ENCODE measurements around the gene DICER1. TPM values are rescaled to one million over a fixed set of nuclear protein-coding genes. Genes with fewer than 3 reads are reported as not detected.
"Not testable (repeated sequence)": the region's sequence is repeated elsewhere in the genome, so short reads cannot be mapped to it uniquely, and the experiment has no call there.

DICER1 gene
- polyA plus RNA-seq, 6 donors from 2014 or later = 4.3 to 27.1 (median 17.5) TPM

DNA sequence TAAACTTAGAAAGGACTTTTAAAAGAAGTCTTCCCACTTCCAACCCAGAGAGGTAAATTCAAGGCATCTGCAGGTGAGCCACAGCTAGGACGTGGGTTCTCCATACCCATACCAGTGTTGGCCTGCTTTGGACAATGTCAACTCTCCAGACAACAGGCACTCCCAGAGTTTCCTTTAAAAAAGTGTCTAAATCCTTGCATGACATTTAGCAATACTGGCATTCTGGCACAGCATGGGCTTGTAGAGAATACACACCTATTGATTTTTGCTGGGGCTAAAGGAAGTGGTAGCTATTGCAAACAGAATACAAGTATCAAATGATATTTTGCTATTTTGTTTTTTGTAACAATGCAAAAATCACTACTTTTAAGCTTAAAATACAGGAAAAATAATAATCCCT lies 25.8 kb upstream of the DICER1 start:
- no peak for ATAC-seq (ENCODE audit: low read depth in 2 of 2)
- Mint-ChIP-seq H3K9me3 (peaks cover 0 to 6% (median 2%) of the 10 kb centered on the region in 7 donors), H3K36me3 (peaks cover 16 to 22% of the 10 kb centered on the region in 2 donors), H3K4me3 (no peak overlapping the region), H3K4me1 (peaks cover 11 to 14% (median 12%) of the 10 kb centered on the region in 3 donors), H3K27ac (no peak overlapping the region), H3K27me3 (peaks cover 5 to 28% (median 10%) of the 10 kb centered on the region in 3 donors)
- no peak for DNase-seq

DNA sequence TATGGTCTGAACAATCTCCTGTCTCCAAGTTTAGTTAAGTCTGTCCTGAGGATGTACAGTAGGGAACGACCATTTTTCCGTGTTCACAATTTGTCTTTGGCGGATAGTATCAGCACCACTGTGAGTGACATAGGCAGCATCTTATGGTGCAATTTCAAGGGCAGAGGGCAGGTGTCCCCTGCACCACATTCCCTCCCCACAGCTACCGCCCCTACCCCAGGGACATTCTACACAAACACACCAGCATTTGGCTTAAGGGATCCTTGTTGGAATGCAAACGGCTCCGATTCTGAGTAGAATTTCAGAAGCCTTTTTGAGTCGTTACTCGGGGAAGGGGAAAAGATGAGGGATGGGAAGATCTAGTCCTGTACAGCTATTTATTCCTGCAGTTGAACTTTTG lies 25.1 kb upstream of the DICER1 start:
- Mint-ChIP-seq H3K9me3 (no peaks in the 10 kb centered on the region), H3K4me1 (peaks cover 11 to 14% (median 12%) of the 10 kb centered on the region in 3 donors), H3K27ac (no peak overlapping the region), H3K27me3 (peaks cover 5 to 28% (median 10%) of the 10 kb centered on the region in 3 donors), H3K4me3 (no peak overlapping the region), H3K36me3 (peaks cover 11 to 18% of the 10 kb centered on the region in 2 donors)
- ATAC-seq (ENCODE audit: low read depth in 2 of 2) (no peak), DNase-seq (no peak)

DNA sequence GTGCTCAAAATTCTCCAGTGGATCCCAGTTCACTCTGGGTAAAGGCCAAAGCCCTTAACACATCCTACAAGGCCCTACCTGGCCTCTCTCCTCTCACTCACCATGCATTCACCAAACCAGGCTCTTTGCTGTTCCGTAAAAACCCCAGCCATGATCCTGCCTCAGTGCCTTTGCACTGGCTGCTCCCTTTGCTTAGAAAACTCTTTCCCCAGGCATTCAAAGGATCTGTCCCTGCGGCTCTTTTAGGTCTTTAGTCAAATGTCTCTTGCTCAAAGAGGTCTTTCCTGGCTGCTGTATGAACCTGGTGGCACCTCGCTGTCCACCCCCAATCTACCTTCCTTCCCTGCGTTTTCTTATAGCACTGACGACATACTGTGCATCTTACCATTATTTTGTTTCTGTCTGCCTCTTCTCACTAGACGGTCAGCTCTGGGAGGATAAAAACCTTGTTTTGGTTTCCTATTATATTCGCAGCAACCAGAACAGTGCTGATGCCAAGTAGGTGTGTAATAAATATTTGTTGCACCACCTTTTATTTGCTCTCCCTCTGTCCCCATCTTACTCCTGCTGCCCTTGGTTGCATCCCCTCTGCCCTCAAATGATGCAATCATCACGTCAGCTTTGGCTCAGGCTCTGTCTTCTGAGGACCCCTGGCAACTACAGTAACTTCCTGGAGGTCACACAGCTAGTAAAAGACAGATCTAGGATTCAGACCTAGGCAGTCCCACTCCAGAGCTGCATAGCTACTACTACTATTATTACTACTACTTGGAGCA lies 23.8 kb upstream of the DICER1 start:
- H3K4me1 Mint-ChIP-seq = peaks cover 8 to 12% (median 10%) of the 10 kb centered on the region in 3 donors
- peak overlapping the region in 1 of 6 donors; percentile 88 for H3K27ac Mint-ChIP-seq
- H3K9me3 Mint-ChIP-seq = no peaks in the 10 kb centered on the region
- H3K27me3 Mint-ChIP-seq = peaks cover 5 to 21% (median 9%) of the 10 kb centered on the region in 3 donors
- ATAC-seq (ENCODE audit: low read depth in 2 of 2) (no peak), DNase-seq (no peak)
- peak overlapping the region in 1 of 8 donors; percentile 59 for H3K4me3 Mint-ChIP-seq
- H3K36me3 Mint-ChIP-seq = peaks cover 7 to 18% of the 10 kb centered on the region in 2 donors

DNA sequence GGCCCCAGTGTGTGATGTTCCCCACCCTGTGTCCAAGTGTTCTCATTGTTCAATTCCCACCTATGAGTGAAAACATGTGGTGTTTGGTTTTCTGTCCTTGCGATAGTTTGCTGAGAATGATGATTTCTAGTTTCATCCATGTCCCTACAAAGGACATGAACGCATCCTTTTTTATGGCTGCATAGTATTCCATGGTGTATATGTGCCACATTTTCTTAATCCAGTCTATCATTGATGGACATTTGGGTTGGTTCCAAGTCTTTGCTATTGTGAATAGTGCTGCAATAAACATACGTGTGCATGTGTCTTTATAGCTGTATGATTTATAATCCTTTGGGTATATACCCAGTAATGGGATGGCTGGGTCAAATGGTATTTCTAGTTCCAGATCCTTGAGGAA lies 18.3 kb upstream of the DICER1 start:
- DNase-seq; H3K4me3 Mint-ChIP-seq; H3K27ac Mint-ChIP-seq; ATAC-seq (ENCODE audit: low read depth in 2 of 2); H3K36me3 Mint-ChIP-seq; H3K9me3 Mint-ChIP-seq; H3K27me3 Mint-ChIP-seq: not testable (repeated sequence)
- peaks cover 0 to 10% (median 0%) of the 10 kb centered on the region in 3 donors for H3K4me1 Mint-ChIP-seq

DNA sequence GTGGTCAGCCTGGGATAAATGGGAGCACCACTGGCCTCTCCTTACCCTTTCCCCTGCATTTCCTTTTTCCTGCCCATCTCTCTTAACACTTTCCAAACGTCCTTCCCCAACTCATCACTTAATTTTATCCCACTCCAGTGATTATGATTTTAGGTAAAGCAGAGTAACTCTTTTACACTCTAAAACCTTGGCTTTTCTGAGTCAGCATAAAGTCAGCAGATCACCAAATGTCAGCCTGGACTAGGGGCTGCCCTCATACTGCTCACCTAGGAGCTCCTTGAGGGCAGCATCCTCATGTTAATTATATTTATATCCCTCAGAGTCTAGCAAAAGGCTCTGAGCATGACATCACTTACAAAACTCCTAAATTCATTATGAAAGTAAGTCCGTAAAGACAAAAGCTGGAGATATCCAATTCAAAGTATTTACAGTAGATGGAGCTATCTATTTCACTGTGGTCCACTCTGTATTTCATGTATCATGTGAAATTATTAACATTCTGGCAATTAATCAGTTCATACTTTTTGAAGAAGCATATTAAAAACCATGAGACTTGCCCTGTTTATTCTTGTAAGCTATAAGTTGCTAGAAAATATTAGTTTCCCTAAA lies 17.0 kb upstream of the DICER1 start:
- peaks cover 0 to 10% (median 0%) of the 10 kb centered on the region in 3 donors for H3K4me1 Mint-ChIP-seq
- peaks cover 0 to 5% of the 10 kb centered on the region in 2 donors for H3K36me3 Mint-ChIP-seq
- DNase-seq = no peak
- no peaks in the 10 kb centered on the region for H3K9me3 Mint-ChIP-seq
- H3K4me3 Mint-ChIP-seq = no peak overlapping the region
- peak overlapping the region in 1 of 6 donors; percentile 39 for H3K27ac Mint-ChIP-seq
- no peak for ATAC-seq (ENCODE audit: low read depth in 2 of 2)
- H3K27me3 Mint-ChIP-seq = no peaks in the 10 kb centered on the region

DNA sequence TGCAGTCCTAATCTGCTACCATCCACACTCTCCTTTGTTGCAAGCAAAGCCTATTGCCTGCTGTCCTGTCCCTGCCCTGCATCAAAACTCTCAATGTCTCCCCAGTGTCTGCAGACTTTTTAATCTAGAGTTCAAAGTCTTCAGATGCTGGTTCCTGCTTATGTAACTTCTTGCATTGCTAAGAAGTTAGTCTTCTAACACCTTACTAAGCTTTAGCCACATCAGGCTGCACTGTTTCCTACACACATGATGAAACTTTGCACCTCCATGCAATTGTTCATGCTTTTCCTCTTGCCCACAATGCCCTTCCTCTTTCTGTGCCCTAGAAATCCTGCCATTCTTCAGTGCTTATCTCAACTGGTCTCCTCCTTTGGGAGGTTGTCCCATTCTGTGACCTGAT lies 16.2 kb upstream of the DICER1 start:
- no peak for DNase-seq
- Mint-ChIP-seq H3K4me1 (peaks cover 0 to 7% (median 0%) of the 10 kb centered on the region in 3 donors), H3K36me3 (no peaks in the 10 kb centered on the region), H3K4me3 (no peak overlapping the region), H3K9me3 (no peaks in the 10 kb centered on the region), H3K27me3 (no peaks in the 10 kb centered on the region), H3K27ac (no peak overlapping the region)
- ATAC-seq (ENCODE audit: low read depth in 2 of 2) = no peak

DNA sequence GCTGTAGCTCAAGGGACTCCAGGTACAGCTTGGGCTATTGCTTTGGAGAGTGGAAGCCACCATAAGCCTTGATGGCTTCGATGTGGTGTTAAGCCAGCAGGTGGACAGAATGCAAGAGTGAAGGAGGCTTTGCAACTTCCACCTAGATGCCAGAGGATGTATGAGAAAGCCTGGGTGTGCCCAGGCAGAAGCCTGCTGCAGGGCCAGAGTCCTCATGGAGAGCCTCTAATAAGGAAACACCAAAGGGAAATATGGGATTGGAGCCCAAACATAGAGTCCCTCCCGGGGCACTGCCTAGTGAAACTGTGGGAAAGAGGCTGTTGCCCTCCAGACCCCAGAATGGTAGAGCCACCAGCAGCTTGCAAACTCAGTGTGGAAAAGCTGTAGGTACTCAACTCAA lies 9.8 kb upstream of the DICER1 start:
- Mint-ChIP-seq H3K27me3 (no peaks in the 10 kb centered on the region), H3K4me3 (no peak overlapping the region), H3K9me3 (peaks cover 0 to 24% (median 12%) of the 10 kb centered on the region in 7 donors), H3K36me3 (peaks cover 11 to 19% of the 10 kb centered on the region in 2 donors), H3K4me1 (peaks cover 4 to 13% (median 11%) of the 10 kb centered on the region in 3 donors), H3K27ac (no peak overlapping the region)
- ATAC-seq (ENCODE audit: low read depth in 2 of 2) (no peak), DNase-seq (no peak)

DNA sequence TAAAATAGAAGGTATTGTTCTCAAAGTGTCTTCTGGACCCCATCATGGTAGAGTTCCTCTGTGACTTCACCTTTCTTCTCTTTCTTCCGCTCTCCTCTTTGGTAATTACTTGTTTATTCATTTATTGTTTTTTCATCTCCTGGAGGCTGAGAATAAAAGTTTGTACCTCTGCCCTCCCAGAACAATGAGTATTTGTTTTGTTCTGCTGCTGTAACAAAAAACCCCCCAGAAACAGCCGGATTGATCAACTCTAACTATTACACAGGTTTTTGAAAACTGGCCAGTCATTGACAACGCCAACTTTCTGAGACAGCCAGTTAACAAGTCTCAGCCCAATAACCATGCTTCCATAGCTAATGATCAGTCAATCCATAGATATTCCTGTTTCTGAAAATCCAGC lies 8.2 kb upstream of the DICER1 start:
- Mint-ChIP-seq H3K36me3 (peaks cover 11 to 19% of the 10 kb centered on the region in 2 donors), H3K27me3 (no peaks in the 10 kb centered on the region), H3K27ac (no peak overlapping the region), H3K9me3 (peaks cover 0 to 24% (median 12%) of the 10 kb centered on the region in 7 donors), H3K4me1 (peaks cover 4 to 13% (median 11%) of the 10 kb centered on the region in 3 donors), H3K4me3 (no peak overlapping the region)
- no peak for DNase-seq
- ATAC-seq (ENCODE audit: low read depth in 2 of 2) = no peak

DNA sequence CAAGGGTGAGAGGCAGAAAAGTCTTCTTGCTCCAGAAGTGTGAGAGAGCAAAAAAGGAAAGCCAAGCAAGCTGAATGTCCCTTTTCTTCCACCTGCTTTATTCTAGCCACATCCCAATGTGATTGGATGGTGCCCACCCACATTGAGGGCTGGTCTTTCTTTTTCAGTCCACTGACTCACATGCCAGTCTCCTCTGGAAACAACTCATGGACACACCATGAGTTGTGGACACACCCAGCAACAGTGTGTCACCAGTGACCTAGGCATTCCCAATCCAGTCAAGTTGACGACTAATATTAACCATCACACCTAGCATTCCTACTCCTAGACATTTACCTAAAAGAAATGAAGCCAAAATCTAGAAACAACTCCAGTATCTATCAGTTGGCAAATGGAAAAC lies 7.2 kb upstream of the DICER1 start:
- Mint-ChIP-seq H3K4me1 (peaks cover 4 to 13% (median 11%) of the 10 kb centered on the region in 3 donors), H3K27ac (no peak overlapping the region), H3K27me3 (no peaks in the 10 kb centered on the region), H3K9me3 (peaks cover 0 to 24% (median 12%) of the 10 kb centered on the region in 7 donors), H3K36me3 (peaks cover 11 to 19% of the 10 kb centered on the region in 2 donors), H3K4me3 (no peak overlapping the region)
- ATAC-seq (ENCODE audit: low read depth in 2 of 2) (no peak), DNase-seq (no peak)

DNA sequence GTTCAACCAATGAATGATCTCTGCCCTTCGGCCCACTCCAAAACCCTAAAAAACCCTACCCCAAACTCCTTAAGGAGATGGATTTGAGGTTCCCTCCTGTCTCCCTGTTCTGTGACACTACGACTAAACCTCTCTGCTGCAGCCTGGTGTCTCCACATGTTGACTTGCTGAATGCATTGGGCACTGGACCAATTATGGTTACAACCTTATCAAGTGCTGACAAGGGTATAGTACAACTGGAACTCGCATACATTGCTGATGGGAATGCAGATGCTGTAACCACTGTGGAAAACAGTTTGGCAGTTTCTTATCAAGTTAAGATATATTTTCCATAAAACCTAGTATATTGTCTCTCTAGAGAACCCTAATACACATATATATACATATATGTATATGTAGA lies 6.3 kb upstream of the DICER1 start:
- H3K27me3 Mint-ChIP-seq = no peaks in the 10 kb centered on the region
- peaks cover 11 to 19% of the 10 kb centered on the region in 2 donors for H3K36me3 Mint-ChIP-seq
- no peak overlapping the region for H3K4me3 Mint-ChIP-seq
- ATAC-seq (ENCODE audit: low read depth in 2 of 2) (no peak), DNase-seq (no peak)
- H3K9me3 Mint-ChIP-seq = peaks cover 0 to 24% (median 12%) of the 10 kb centered on the region in 7 donors
- peaks cover 4 to 15% (median 13%) of the 10 kb centered on the region in 3 donors for H3K4me1 Mint-ChIP-seq
- no peak overlapping the region for H3K27ac Mint-ChIP-seq

DNA sequence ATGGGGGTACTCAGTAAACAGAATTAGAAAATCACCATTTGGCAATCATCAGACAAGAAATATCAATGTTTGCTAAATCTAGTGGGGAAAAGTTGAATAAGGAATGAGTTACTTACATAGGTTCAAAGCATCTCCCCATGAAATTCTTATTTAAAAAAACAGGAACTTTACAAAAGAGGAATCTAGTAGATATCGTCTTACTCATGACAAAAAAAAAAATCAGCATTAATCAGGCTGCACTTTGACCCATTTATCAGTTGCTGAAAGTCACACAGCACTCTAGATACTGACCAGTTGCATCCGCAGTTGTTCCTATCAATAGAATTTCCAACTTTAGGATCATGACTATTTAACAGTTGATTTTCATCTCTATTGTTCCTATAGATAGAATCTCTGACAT lies 5.8 kb upstream of the DICER1 start:
- Mint-ChIP-seq H3K4me3 (no peak overlapping the region), H3K27ac (peak overlapping the region in 2 of 6 donors; percentile 47 to 75), H3K9me3 (peaks cover 0 to 24% (median 12%) of the 10 kb centered on the region in 7 donors), H3K27me3 (no peaks in the 10 kb centered on the region), H3K4me1 (peaks cover 5 to 20% (median 16%) of the 10 kb centered on the region in 3 donors), H3K36me3 (peaks cover 11 to 19% of the 10 kb centered on the region in 2 donors)
- DNase-seq = no peak
- ATAC-seq (ENCODE audit: low read depth in 2 of 2) = no peak

DNA sequence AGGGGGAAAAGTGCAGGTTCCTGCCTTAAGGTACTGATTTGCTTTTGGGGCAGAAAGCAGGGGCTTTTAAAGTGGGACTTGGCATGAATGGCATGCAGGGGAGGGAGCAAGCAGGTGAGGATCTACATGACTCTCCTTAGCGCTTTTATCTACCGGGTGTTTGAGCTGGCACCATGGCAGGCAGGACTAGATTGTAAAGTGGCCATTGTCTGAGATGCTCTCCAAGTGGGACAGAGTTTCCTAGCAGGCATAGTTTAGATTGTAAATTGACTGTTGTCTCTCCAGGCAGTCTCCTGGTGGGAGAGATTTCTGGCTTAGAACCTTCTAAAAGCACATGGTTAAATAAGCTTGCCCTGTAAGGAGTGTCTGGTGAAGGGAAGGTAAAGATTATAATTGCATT lies 5.3 kb upstream of the DICER1 start:
- Mint-ChIP-seq H3K4me3 (no peak overlapping the region), H3K36me3 (peaks cover 11 to 19% of the 10 kb centered on the region in 2 donors), H3K9me3 (peaks cover 0 to 24% (median 11%) of the 10 kb centered on the region in 7 donors), H3K27me3 (no peaks in the 10 kb centered on the region), H3K4me1 (peaks cover 10 to 25% (median 21%) of the 10 kb centered on the region in 3 donors), H3K27ac (peak overlapping the region in 3 of 6 donors; percentile 47 to 75 (median 51))
- no peak for DNase-seq
- ATAC-seq (ENCODE audit: low read depth in 2 of 2) = no peak

DNA sequence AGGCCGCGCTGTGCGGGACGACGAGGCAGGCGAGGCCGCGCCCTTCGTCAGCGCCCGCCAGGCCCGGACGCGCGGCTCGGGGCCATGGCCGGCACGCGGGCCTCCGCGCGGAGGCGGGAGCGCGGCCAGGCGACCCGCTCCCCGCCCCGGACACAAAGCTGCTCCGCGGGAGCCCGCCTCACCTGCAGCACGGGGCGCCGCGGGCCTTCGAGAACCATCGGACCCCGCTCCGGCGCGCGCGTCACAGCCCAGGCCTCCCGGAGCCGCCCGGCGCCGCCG lies 342 bp downstream of the DICER1 start:
- Mint-ChIP-seq H3K9me3 (no peaks in the 10 kb centered on the region), H3K4me3 (peak overlapping the region in 7 of 8 donors; percentile 98 to 100 (median 99)), H3K27me3 (no peaks in the 10 kb centered on the region), H3K27ac (peak overlapping the region in 3 of 6 donors; percentile 99 to 100 (median 100)), H3K4me1 (peaks cover 33 to 55% (median 44%) of the 10 kb centered on the region in 3 donors), H3K36me3 (no peaks in the 10 kb centered on the region)
- ATAC-seq (ENCODE audit: low read depth in 2 of 2) (no peak), DNase-seq (no peak)

All from naive B cell (primary cell).